Cardiac fibroblast (primary cell): ENCODE data around the gene ATP9A.
A peak's percentile ranks its signal among the peaks of the same experiment; 100 is the strongest.

Experiments used
- DNase-seq, 2 donors: peaks; one replicate each; pipeline versions ENCODE4 v3.0.0 to v3.0.0-alpha.2; 2010; ENCODE audit warnings: low read depth in 2 of 2
- H3K4me3 ChIP-seq, 2 donors: replicated peaks in 1 of 2; 1 replicate in 1 of 2; 2 replicates in 1 of 2; pipeline ENCODE4 v1.5.1; 2011; ENCODE audit warnings: low read depth in 2 of 2, low read length in 2 of 2, mild to moderate bottlenecking in 2 of 2, moderate library complexity in 1 of 2
- TF ChIP-seq, protein P1 (sequence below): IDR thresholded peaks from one replicate; pipeline ENCODE4 v1.5.1; 2011; ENCODE audit warnings: low read depth, mild to moderate bottlenecking, low read length, inconsistent platforms

The ATP9A gene

DNA sequence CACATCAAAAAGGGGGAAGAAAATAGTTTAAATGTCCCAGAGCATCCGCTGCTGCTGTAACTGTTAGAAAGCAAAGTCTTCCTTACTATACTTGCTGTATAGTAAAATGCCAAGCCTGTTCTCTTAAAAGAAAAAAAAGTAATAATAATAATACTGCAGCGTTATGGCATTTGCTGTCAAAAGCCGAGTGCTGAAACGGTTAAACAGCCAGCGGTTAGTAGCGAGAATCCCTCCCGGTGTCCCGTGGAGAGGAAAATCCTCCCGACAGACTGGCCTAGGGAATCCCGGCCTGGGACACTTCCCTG lies 206.2 kb downstream of the ATP9A start:
- peak overlapping the region; percentile 58 to 61 for H3K4me3 ChIP-seq
- TF ChIP-seq, protein P1, sequence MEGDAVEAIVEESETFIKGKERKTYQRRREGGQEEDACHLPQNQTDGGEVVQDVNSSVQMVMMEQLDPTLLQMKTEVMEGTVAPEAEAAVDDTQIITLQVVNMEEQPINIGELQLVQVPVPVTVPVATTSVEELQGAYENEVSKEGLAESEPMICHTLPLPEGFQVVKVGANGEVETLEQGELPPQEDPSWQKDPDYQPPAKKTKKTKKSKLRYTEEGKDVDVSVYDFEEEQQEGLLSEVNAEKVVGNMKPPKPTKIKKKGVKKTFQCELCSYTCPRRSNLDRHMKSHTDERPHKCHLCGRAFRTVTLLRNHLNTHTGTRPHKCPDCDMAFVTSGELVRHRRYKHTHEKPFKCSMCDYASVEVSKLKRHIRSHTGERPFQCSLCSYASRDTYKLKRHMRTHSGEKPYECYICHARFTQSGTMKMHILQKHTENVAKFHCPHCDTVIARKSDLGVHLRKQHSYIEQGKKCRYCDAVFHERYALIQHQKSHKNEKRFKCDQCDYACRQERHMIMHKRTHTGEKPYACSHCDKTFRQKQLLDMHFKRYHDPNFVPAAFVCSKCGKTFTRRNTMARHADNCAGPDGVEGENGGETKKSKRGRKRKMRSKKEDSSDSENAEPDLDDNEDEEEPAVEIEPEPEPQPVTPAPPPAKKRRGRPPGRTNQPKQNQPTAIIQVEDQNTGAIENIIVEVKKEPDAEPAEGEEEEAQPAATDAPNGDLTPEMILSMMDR, result no peak
- DNase-seq, result peak in 1 of 2 donors; percentile 32

DNA sequence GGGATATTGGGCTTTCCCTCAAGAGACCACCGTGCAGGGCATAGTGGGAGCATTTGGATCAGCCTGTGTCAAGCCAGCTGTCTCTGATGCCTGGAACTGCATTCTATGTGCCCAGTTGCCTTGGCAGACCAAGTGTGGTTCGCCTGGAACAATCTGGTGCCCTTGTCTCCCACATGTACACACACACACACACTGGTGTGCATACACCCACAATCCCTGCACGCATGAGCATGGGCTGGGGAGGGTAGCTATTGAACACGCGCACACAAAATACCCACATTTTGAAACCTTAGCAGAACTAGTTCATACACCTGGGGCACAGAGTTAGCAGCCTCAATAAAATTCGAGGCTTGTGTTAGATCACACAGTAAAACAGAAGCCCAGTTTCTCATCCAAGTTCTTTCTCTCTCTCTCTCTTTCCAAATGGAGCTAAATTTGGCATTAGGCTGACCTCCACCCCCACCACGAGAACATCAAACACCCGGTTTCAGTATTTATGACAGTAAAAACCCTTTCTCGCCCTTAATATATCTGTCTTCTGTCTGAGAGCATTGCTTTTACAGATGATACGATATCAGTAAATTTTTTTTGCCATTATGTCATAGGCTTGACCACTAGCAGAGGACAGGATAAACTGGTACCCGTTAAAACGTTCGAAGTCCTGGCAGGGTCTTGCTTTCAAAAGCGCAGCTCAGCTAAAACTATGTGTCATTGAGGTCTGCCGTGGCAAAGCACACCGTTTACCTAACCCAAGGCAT lies 207.5 kb downstream of the ATP9A start:
- no peak for DNase-seq
- TF ChIP-seq, protein P1, result no peak
- H3K4me3 ChIP-seq, result peak overlapping the region in 1 of 2 donors; percentile 2

DNA sequence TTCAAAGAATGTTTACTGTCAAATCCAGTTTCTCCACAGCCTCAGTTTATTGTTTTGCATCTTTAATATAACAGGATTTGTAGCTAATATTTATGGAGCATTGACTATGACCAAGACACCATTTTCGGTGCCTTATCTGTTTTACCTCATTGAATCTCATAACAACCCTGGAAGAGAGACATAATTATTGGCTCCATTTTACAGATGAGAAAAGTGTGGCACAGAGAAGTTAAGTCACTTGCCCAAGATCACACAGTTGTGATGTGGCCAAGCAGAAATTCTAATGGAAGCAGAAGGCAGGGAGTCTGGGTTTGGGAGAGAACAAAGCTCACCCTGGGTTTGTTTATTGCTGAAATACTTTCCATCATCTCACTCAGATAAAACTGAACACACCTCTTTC lies 208.1 kb downstream of the ATP9A start:
- no peak overlapping the region for H3K4me3 ChIP-seq
- DNase-seq, result no peak
- TF ChIP-seq, protein P1, result no peak

DNA sequence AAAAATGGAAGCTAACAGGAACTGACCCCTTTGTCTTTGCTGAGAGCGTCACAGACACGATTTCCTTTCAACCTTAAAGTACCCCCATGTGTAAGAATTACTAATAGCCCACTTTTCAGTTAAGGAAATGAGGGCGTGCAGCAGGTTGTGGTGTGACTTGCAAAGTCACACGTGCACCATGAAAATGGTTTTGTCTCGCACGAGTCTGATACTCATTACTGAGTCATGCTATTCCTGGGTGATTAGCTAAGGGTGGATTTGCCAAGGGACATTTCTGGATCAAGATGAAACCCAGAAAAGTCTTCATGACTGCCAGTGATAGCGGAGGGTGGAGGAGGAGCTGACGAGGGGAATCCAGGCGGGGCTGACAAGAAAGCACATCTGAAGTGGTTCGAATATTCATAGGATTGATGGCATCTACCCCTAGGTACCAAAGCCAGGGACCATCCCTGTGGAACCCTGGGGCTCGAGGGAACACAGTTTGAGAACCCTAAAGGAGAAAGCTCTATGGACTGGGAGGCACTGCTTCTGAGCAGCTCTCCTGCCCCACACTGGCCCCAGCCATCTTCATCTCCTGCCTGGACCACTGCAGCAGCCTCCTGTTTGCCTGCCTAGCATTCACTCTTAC lies 213.5 kb downstream of the ATP9A start:
- H3K4me3 ChIP-seq, result no peak overlapping the region
- TF ChIP-seq, protein P1, result no peak
- DNase-seq, result peak; percentile 38 to 52

DNA sequence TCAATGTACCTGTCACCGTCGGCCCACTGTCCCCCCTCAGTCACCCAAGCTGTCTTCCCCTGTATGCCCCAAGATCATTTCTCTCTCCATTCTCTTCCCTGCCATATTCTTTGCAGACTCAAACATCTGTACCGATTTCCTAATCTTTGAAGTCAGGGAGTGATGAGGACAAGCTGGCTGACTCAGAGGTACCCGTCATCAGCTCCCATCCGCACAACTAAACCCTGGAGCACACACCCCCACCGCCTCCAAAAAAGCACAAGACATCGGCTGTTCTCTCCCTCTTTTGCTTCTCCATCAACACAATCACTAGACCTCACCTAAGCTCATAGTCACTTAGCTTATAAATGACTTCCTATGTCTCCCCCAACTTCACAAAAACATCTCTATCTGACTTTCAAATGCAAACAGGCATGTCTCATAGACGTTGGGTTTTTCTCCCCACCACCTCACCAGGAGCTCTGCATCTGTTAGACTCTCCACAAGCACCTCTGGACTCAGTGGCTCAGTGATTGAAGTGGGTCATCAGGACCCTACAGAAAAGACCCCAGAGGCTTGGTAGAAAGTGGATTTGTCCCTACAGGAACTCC lies 214.2 kb downstream of the ATP9A start:
- TF ChIP-seq, protein P1, result no peak
- no peak overlapping the region for H3K4me3 ChIP-seq
- DNase-seq, result peak; percentile 35 to 58

DNA sequence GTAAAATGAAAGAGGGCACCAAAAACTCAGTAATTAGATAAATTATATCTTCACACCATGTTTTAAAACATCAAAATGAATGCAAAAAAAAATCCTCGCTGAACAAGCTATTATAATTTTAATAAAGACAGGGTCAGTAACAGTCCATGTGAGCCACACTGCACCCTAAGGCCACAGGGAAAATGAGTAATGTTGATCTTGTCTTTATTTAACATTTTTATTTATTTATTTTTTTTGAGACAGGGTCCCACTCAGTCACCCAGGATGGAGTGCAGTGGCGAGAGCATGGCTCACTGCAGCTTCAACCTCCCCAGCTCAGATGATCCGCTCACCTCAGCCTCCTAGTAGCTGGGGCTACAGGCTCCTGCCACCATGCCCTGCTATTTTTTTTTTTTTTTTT lies 217.0 kb downstream of the ATP9A start:
- no peak for DNase-seq
- no peak overlapping the region for H3K4me3 ChIP-seq
- TF ChIP-seq, protein P1, result no peak
